Uterus (tissue), 2 donors: ENCODE results near the gene TLR1.

Experiments
- POLR2A ChIP-seq, 2 donors: fragments of 450-650 bp; IDR thresholded peaks; one replicate each; pipeline ENCODE4 v1.6.1; 2016; ENCODE audit warnings: antibody characterized with exemption in 2 of 2, mild to moderate bottlenecking in 1 of 2, moderate library complexity in 1 of 2
- TF ChIP-seq, protein P1 (sequence below), 4 experiments: fragments of 200-600 bp in 2 of 4; fragments of 450-650 bp in 2 of 4; sonication (generic) in 2 of 4; IDR thresholded peaks; one replicate each; pipeline ENCODE4 v1.5.1; 2016 to 2019; ENCODE audit warnings: antibody characterized with exemption in 4 of 4, mild to moderate bottlenecking in 2 of 4, moderate library complexity in 1 of 4

DNA sequence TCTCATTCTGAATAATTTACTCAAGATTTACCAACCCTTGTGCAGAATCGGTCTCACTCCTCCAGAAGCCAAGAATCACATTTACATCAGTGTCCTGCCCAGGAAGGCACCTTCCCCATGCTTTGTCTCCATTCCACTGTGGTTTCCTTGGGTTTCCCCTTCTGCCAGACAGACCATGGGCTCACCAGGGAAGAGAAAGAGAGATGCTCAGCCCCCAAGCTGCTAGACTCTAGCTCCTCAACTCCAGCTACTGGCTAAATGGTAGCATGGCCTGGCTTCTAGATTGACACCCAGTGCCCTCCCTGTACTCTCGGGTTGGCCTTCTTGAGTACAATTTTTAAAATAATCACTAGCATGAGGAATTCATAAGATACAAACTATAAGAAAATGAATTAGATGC lies 34.7 kb downstream of the TLR1 start:
- TF ChIP-seq POLR2A (IDR thresholded peaks at IDR 0.05) = no peak
- TF ChIP-seq, protein P1, sequence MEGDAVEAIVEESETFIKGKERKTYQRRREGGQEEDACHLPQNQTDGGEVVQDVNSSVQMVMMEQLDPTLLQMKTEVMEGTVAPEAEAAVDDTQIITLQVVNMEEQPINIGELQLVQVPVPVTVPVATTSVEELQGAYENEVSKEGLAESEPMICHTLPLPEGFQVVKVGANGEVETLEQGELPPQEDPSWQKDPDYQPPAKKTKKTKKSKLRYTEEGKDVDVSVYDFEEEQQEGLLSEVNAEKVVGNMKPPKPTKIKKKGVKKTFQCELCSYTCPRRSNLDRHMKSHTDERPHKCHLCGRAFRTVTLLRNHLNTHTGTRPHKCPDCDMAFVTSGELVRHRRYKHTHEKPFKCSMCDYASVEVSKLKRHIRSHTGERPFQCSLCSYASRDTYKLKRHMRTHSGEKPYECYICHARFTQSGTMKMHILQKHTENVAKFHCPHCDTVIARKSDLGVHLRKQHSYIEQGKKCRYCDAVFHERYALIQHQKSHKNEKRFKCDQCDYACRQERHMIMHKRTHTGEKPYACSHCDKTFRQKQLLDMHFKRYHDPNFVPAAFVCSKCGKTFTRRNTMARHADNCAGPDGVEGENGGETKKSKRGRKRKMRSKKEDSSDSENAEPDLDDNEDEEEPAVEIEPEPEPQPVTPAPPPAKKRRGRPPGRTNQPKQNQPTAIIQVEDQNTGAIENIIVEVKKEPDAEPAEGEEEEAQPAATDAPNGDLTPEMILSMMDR (IDR thresholded peaks at IDR 0.05) = no peak
